HG02571 (cell line): ENCODE data around the gene WDR86.

Experiments
- ATAC-seq: cut with Tn5 transposase; IDR thresholded peaks from one replicate; pipeline ENCODE4 v1.9.1; 2021; ENCODE audit warnings: mild to moderate bottlenecking, moderate library complexity; ENCODE audit not compliant: unreplicated experiment

Gene WDR86

GRCh38 chr7:151440799-151441445 is 31.1 kb upstream of the WDR86 start:
- ATAC-seq: no peak

DNA sequence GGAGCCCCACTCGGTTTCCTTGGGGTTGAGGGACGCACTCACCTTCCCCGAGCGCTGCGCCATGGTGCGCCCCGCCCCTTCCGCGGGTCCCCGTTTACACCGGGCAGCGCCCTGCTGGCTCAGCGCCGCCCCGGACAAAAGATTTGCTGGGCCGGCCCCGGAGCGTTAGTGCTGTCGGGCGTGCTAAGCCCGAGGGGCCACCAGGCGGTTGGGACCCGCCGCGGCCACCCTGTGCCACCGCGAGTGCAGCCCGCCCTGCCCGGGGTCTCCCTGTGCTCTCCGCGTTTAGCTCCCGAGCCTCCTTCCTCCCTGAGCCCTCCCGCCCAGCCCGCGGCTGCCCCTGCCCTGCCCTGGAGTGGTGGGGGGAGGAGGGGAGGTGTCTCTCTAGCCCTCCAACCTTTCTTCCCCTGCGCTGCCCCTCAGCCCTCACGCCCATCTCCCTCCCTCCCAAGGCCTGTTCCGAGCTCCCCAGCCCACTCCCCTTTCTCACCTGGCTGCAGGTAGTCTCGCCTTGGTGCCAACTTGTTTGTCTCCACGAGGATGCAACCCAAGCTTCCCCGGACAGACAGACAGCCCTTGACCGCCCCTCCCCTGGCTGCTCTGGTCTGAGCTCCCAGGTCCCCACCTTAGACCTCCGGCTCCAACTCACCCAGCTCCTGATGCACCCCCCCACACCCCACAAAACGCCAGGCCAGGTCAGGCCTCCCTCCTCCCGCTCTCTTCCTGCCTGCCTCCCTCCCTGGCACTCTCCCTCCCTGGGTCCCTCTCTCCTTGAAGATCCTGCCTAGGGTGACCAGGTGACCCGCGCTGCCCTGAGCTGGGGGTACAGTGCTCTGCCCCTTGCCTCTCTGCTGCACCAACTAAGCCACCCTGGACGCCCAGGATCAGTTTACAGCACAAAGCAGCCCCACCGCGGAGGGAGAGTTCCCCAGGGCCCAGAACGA is 30.3 kb upstream of the WDR86 start, which contains the start of gene CRYGN:
CRYGN (minus strand) TSS at position 287 of the 944 bp plus-strand sequence; CDS start at position 63, 224 bp downstream.
- ATAC-seq: no peak

DNA sequence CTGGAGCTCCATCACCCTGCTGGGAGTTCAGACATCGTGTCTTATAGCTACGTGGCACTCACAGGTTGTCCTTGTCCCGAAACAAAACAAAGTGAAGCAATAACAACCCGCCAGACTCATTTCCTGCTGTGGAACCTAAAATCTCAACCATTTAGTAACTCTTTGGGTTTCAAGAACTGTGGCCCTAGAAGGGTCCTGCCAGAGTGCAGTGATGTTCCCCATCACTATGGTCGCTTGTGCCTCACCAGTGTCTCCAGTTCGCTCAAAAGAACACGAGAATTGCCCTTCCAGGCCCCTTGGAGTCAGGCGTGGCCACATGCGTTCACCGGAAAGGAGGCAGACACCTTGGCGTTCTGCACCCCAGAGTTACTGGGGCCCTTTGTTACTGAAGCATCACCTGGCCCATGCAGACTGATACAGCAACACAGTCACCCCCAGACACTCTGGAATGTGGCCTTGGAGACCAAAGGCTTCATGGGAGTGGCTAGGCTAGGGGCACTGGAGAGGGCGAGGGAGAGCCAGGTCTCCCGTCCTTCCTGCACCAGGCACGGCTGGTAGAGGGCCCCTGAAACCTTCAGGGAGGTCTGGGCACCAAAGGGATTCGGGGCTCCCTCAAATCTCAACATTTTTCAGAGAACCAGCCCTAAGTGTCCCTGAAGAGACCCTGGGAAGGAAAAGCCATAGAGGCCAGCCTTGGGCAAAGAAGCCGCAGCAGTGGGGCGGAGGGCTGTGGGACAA is 29.2 kb upstream of the WDR86 start:
- no peak for ATAC-seq

DNA sequence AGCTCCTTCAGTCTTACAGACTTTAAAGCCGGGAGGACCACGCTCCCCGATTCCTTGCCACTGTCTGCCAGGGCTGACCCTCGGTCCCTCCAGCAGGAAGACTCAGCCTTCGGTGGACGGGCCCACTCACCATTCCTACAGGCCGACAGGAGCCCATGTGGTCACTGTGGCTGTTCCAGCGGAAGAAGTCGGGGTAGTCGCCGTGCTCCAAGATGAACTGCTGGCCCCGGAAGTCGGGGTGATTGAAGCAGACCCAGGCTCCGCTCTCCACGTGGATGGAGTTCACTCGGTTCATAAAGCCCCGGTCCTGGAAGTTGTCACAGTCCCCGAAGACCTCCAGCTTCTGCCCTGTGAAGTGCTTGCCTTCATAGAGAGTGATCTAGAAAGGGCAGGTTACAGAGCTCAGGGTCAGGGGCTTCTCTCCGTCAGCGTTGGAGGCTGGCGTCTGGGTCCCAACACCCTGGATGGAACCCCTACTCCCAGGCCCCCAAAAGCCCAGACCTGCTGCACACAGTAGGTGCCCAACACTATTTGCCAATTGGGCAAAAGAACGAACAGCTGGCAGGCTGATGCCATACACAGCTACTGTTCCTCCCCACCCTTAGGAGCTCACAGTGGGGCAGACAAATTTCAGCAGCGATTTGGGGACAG is 28.2 kb upstream of the WDR86 start:
- no peak for ATAC-seq

DNA sequence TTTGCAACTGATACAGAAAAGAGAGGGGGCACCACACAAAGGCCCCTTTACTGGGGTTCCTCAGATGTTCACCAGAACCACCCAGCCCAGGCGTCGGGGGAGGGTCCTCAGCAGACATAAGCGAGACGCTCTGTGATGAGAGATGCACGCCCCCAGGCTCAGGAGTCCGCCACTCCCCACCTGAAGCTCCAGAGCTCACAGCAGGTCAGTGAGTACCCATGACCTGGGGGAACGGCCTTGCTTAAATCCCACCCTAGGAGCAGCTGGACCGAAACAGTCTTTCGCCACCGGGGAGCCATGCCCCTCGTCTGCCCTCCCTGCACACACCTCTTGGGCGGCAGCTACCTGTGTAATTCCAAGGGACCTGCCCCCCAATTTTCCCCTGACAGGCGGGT is 27.3 kb upstream of the WDR86 start:
- no peak for ATAC-seq

DNA sequence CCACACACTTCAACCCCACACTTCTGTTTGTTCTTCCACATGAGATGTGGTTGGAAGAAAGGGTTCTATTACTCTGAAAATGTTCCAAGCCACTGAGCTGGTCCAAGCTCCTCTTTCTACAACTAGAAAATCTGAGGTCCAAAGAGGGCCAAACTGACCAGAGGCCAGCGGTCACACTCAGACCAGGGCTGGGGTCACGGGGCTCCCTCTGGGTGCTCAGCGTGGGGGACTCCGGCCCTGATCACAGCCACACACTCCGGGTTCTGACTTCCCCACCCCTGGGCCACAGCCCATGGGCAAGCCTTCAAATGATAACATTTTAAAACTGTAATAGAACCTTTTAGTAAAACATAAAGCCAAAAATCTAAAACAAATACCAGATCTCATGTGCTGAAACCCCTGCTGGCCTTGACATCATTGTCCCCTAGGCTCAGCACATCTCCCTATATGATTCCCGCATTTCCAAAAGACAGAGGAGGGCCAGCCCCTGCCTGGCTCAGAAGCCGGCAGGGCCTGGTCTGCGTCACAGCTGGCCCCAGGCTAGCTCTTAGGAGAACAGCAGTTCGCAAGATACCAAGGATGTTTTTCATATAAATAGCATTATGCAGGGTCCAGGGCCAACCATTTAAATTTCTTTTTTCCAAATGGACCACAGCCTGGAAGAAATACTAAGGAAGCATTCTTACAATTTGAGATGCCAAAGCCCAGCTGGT is 26.8 kb upstream of the WDR86 start:
- ATAC-seq: no peak

DNA sequence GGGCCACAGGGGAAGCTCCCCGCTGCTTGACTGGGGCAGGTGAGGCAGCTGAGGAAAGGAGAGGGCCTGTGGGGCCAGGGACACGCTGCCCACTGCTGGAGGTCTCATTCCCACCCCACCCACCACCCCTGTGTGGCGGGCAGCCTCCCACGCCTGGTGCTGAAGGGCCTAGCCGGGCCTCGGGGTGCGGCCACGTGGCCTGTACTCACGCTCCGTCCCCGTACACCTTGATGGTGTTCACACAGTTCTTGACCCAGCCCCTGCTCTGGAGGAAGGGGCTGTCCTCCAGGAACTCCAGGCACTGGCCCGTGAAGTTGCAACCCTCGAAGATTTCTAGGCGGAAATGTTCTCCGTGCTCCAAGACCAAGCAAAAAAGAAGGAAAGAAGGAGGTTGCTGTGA is 26.1 kb upstream of the WDR86 start:
- ATAC-seq: no peak

DNA sequence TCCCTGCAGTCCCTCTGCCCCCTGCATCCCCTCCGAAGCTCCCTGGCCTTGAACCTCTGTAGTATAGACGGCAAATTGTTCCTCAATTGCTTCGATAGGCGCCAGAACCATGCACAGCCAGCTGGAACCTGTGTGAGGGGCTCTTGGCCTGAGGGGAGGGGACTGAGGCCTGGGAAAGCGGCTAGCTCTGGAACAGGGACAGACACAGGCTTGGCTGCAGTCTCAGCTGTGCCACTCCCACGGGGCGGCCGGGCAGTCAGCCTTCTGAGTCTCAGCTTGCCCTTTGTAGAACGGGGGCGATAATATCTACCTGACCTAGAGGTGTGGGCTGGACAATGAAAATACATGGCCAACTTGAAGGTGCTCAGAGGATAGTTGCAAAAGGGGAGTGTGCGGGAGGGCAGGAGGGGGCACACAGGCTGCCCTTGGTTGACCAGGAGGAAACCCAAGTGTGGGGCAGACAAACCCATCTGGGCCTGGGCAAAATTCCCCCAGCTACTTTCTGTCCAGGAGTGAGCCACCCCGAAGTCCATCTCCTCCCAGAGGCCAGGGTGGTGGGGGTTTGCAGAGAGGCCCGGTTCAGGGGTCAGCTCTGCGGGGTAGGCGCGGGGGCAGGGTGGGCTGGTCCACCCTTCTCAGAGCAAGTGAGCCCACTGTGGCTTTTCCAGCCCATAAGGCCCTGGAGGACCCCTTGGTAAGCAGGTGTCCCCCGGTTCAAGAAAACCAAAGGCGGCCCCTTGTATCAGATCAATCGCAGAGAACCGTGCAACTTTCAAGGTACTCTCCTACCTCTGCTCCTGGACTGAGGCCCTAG is 25.5 kb upstream of the WDR86 start:
- no peak for ATAC-seq

GRCh38 chr7:151434549-151434948 is 24.7 kb upstream of the WDR86 start:
- ATAC-seq: no peak

- no peak for ATAC-seq
Measured at GRCh38 chr7:151433721-151434400, 24.0 kb upstream of the WDR86 start.

- no peak for ATAC-seq
Measured at GRCh38 chr7:151432658-151433521, 23.1 kb upstream of the WDR86 start.

DNA sequence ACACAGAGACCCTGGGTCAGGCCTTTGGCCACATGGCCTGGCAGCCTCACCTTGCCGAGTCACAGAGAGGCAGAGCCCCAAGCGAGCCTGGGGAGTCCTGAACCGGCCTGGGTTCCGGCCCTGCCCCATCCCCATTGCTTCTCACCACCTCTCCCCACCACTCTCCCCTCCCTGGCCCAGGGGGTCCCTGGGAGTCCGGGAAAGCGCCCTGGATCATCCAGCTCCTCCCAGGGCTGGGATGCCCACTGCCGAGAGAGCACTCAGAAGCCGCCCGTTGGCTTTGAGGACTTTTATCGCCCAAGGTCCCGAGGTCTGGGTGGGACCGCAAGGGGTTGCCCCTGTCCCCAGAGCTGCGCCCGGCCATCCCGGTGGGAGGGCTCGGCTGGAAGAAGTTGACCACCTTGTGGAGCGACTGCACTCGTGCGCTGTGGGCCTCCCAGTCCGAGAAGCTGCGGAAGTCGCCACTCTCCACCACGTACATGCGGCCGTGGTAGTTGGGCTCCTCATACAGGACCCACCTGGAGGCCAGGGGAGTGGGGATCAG is 22.0 kb upstream of the WDR86 start:
- no peak for ATAC-seq

DNA sequence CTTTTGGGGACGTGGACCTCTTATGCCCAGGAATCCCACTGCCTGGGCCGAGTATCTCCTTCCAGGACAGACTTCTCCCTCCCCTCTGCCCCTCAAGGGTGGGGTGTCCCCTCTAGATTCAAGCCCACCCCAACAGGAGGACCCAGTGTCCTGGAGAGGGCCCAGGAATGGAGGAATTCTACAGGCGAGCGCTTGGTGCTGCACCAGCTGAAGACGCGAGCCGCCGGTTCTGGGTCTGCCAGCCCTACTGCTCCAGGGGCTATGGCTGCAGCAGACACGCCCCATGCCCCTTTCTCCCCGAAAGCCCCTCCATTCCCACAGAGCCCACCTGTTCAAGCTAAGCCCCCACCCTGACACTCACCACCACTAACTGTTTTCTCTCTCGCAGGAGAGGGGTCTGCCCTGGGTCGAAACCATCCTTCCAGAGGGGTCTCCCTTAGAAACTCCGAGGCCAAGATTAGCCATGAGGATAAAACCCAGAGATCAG is 21.5 kb upstream of the WDR86 start:
- ATAC-seq: no peak

- ATAC-seq: no peak
Measured at GRCh38 chr7:151430391-151431205, 20.8 kb upstream of the WDR86 start.

DNA sequence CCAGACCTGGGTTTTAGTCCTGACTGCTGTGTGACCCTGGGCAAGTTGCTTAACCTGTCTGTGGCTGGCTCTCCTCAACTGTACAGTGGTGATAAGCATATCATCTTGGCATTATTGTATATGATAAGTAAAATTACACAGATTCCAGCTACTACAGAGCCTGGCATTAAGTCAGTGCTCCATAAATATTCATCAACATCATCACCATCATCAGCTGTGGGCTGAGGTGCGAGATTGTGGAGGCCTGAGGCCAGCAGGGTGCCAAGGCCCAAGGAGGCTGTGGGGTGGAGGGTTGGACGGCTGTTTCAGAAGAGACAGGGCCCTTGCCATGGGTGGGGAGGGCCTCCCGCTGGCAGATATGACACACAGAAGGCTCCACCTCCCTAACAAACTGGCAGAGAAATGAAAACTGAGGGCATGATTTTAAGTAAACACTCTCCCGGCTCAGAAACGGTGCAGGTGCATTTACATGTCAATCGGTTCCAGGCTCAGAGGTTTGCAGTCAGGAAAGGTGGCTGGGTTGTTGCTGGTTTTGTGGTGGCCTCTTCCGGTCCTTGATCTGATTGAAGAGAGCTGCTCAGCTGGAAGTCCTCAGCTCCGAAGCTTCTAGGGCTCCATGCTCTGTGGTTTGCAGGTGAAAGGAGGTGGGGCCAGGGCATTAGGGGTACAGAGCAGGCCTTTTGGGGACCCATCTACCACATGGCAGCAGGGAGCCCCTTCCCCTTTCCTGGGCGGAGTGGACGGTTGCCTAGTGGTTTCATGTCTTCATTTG is 19.9 kb upstream of the WDR86 start:
- no peak for ATAC-seq

DNA sequence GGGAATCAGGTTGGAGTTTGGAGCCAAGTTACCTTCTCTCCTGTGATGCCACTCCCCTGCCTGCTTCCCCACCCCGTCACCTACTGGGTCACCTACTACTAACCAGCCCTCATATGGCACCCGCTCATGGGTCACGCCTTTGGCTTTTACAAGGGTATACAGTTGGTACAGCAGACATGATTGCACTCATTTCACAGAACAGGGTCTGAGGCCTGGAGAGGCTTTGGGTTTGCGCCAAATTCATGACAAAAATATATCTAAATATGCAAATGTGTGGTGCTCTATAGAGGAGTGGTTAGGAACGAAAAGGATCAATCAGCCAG is 19.4 kb upstream of the WDR86 start:
- no peak for ATAC-seq
